ENCODE data around the gene COPB2.

COPB2 gene

GRCh38 chr3:139327861-139328260, 61.6 kb downstream of the COPB2 start:
- no peak for DNase-seq (ENCODE audit: low read depth)

GRCh38 chr3:139327231-139327630, 62.2 kb downstream of the COPB2 start:
- no peak for DNase-seq (ENCODE audit: low read depth)

GRCh38 chr3:139326707-139327106, 62.7 kb downstream of the COPB2 start:
- no peak for DNase-seq (ENCODE audit: low read depth)

- DNase-seq (ENCODE audit: low read depth): no peak
Measured at GRCh38 chr3:139326131-139326530, 63.3 kb downstream of the COPB2 start.

GRCh38 chr3:139325551-139325950, 63.9 kb downstream of the COPB2 start:
- DNase-seq (ENCODE audit: low read depth): no peak

GRCh38 chr3:139324456-139324855, 65.0 kb downstream of the COPB2 start:
- DNase-seq (ENCODE audit: low read depth): no peak

GRCh38 chr3:139323146-139323545, 66.3 kb downstream of the COPB2 start:
- DNase-seq (ENCODE audit: low read depth): no peak

- DNase-seq (ENCODE audit: low read depth): no peak
Measured at GRCh38 chr3:139322346-139322745, 67.1 kb downstream of the COPB2 start.

- DNase-seq (ENCODE audit: low read depth): no peak
Measured at GRCh38 chr3:139320551-139321309, 68.7 kb downstream of the COPB2 start.

- DNase-seq (ENCODE audit: low read depth): no peak
Measured at GRCh38 chr3:139319428-139320402, 69.7 kb downstream of the COPB2 start.

GRCh38 chr3:139318826-139319225, 70.6 kb downstream of the COPB2 start:
- no peak for DNase-seq (ENCODE audit: low read depth)

- DNase-seq (ENCODE audit: low read depth): no peak
Measured at GRCh38 chr3:139318431-139318816, 71.0 kb downstream of the COPB2 start.

- no peak for DNase-seq (ENCODE audit: low read depth)
Measured at GRCh38 chr3:139317660-139318430, 71.6 kb downstream of the COPB2 start.

- DNase-seq (ENCODE audit: low read depth): no peak
Measured at GRCh38 chr3:139317215-139317614, 72.2 kb downstream of the COPB2 start.

- DNase-seq (ENCODE audit: low read depth): no peak
Measured at GRCh38 chr3:139313921-139314320, 75.5 kb downstream of the COPB2 start.

- no peak for DNase-seq (ENCODE audit: low read depth)
Measured at GRCh38 chr3:139312959-139313358, 76.5 kb downstream of the COPB2 start.

GRCh38 chr3:139312416-139312815, 77.0 kb downstream of the COPB2 start:
- no peak for DNase-seq (ENCODE audit: low read depth)

GRCh38 chr3:139311557-139311956, 77.9 kb downstream of the COPB2 start:
- DNase-seq (ENCODE audit: low read depth): no peak

- no peak for DNase-seq (ENCODE audit: low read depth)
Measured at GRCh38 chr3:139310474-139310933, 78.9 kb downstream of the COPB2 start.

- no peak for DNase-seq (ENCODE audit: low read depth)
Measured at GRCh38 chr3:139309880-139310279, 79.6 kb downstream of the COPB2 start.

- DNase-seq (ENCODE audit: low read depth): no peak
Measured at GRCh38 chr3:139309061-139309591, 80.3 kb downstream of the COPB2 start.

- DNase-seq (ENCODE audit: low read depth): no peak
Measured at GRCh38 chr3:139308560-139308959, 80.9 kb downstream of the COPB2 start.

Measured in stimulated activated CD8-positive, alpha-beta memory T cell treated with anti-CD3 and anti-CD28 coated beads, Interleukin-15, amount 100 ng/mL, for 24 hours (primary cell).